HG02970 (cell line): Measurements from ENCODE around the gene ZNF431.
"Not testable (repeated sequence)": the region's sequence is repeated elsewhere in the genome, so short reads cannot be mapped to it uniquely, and the experiment has no call there.

ENCODE experiments used
- ATAC-seq: cut with Tn5 transposase; IDR thresholded peaks from one replicate; pipeline ENCODE4 v1.9.1; 2021; ENCODE audit warnings: mild to moderate bottlenecking, moderate library complexity, moderate number of reproducible peaks; ENCODE audit not compliant: unreplicated experiment, low FRiP score

Gene ZNF431

DNA sequence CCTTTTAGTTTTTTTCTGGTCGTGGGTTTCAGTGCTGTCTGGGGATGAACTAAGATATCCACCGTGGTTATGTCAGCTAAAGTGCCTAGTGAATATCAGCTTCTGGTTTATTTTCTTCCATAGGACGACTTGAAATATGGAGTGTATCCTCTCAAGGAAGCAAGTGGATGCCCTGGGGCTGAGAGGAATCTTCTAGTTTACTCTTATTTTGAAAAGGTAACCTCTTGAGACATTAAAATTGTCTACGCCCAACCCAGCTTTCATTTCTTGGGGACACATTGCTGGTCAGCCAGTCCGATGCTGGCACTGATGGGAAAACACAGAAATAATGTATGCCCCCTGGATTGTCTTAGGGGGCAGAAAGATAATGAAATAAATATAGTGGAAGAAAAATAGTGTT lies 1.6 kb downstream of the ZNF431 start:
- ATAC-seq, result no peak

GRCh38 chr19:21143854-21144253 lies 2.0 kb downstream of the ZNF431 start:
- no peak for ATAC-seq

DNA sequence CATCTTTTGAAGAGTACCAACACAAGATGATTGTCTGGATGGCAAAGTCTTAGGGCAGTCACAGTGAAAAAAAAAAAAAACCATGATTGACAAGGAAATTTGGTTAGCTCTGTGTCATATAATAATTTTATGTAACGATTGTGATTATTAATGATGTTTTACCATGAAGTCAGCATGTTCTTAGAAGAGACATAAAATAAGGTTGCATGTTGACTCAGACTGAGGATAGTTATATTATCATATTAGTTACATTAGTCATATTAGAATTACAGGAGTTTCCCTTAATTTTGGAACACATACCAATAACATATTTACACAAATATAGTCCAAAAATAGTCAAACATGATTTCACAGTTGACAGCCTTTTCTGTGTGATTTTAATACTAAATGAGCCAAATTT lies 5.7 kb downstream of the ZNF431 start:
- no peak for ATAC-seq

- no peak for ATAC-seq
Measured at GRCh38 chr19:21148681-21149080, 6.8 kb downstream of the ZNF431 start.

GRCh38 chr19:21149877-21150276 lies 8.0 kb downstream of the ZNF431 start:
- ATAC-seq, result no peak

GRCh38 chr19:21151460-21151859 lies 9.6 kb downstream of the ZNF431 start:
- no peak for ATAC-seq

DNA sequence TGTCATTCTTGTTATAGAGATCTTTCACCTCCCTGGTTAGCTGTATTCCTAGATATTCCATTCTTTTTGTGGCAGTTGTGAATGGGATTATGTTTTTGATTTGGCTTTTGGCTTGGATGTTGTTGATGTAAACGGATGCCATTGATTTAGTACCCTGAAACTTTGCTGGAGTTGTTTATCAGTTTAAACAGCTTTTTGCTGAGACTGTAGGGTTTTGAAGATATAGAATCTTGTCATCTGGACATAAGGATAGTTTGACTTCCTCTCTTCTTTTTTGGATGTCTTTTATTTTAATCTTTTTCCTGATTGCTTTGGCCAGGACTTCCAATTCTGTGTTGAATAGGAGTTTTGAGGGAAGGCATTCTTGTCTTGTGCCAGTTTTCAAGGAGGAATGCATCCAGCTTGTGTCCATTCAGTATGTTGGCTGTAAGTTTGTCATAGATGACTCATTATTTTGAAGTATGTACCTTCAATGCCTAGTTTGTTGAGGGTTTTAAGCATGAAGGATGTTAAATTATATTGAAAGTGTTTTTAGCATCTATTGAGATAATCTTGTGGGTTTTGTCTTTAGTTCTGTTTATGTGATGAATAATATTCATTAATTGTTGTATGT lies 16.8 kb downstream of the ZNF431 start:
- no peak for ATAC-seq

GRCh38 chr19:21164541-21164940 lies 22.7 kb downstream of the ZNF431 start:
- no peak for ATAC-seq

GRCh38 chr19:21166436-21166835 lies 24.6 kb downstream of the ZNF431 start:
- ATAC-seq, result no peak

GRCh38 chr19:21197590-21198295 lies 55.9 kb downstream of the ZNF431 start:
- ATAC-seq, result no peak

DNA sequence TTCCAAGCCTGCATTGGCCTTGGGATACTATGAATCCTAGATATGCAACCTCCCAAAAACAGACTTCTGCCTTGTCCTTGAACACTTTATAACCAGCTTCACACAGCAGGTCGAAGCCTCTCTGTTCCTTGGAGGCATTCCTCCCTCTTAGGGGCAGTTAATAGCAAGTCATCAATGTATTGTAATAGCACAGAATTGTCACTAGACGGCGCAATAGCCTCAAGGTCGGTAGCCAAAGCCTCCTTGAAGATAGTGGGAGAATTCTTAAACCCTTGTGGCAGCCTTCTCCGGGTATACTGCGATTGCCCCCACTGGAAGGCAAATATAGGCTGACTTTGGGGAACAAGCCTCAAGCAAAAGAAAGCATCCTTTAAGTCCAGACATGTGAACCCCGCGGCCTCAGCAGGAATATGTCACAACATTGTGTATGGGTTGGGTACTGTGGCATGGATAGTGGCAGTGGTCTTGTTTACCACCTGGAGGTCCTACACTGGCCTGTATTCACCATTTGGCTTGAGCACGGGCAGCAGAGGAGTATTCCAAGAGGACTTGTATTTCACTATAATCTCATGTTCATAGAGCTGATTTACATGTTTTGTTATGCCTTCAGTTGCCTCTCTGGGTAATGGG lies 61.1 kb downstream of the ZNF431 start:
- no peak for ATAC-seq

- ATAC-seq, result no peak
Measured at GRCh38 chr19:21210037-21210621, 68.3 kb downstream of the ZNF431 start.

DNA sequence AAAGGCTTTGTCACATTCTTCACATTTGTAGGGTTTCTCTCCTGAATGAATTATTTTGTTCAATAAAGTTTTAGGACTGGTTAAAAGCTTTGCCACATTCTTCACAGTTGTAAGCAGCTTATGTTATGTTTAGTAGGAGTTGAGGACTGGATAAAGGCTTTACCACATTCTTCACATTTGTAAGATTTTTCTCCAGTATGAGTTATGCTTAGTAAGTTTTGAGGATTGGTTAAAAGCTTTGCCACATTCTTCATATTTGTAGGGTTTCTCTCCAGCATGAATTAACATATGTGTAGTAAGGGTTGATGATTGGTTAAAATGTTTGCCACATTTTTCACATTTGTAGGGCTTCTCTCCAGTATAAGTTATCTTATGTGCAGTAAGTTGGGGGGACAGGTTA lies 79.9 kb downstream of the ZNF431 start:
- no peak for ATAC-seq

GRCh38 chr19:21229938-21230337 lies 88.1 kb downstream of the ZNF431 start:
- not testable (repeated sequence) for ATAC-seq

- ATAC-seq, result no peak
Measured at GRCh38 chr19:21233691-21234090, 91.9 kb downstream of the ZNF431 start.

- ATAC-seq, result not testable (repeated sequence)
Measured at GRCh38 chr19:21236751-21237150, 94.9 kb downstream of the ZNF431 start.

GRCh38 chr19:21238670-21239069 lies 96.8 kb downstream of the ZNF431 start:
- ATAC-seq, result no peak
